HEK293 (cell line): Measurements from ENCODE around the gene NTNG1.

Experiments used
- CTCF ChIA-PET: fragments of 350-600 bp; formaldehyde crosslinking; extraction: SDS; loops from one replicate; lab custom pipeline; 2021; ENCODE audit warnings: antibody characterized with exemption; lab: Yijun Ruan, JAX
- POLR2A ChIA-PET: fragments of 300-600 bp; formaldehyde crosslinking; extraction: SDS; loops from one replicate; lab custom pipeline; 2020; ENCODE audit warnings: antibody characterized with exemption, inconsistent platforms; lab: Yijun Ruan, JAX
- H3K27ac ChIP-seq: fragments of 200-500 bp; sonication (Bioruptor generic); 2 replicates; pipeline ENCODE4 v1.5.1; 2014; ENCODE audit warnings: low read depth, low read length, control low read depth, inconsistent platforms; ENCODE audit errors: extremely low read depth
- H3K36me3 ChIP-seq, 2 experiments: fragments of 200-500 bp in 1 of 2; sonication (Bioruptor generic) in 1 of 2; 1 replicate in 1 of 2; 2 replicates in 1 of 2; pipeline ENCODE4 v1.5.1; 2014 to 2017; ENCODE audit warnings: inconsistent platforms in 2 of 2, low read length in 2 of 2; ENCODE audit not compliant: control insufficient read depth in 2 of 2, insufficient read depth in 1 of 2
- H3K4me1 ChIP-seq: fragments of 200-500 bp; sonication (Bioruptor generic); 2 replicates; pipeline ENCODE4 v1.5.1; 2014; ENCODE audit warnings: mild to moderate bottlenecking, low read length, inconsistent platforms; ENCODE audit not compliant: control insufficient read depth, insufficient read depth
- H3K4me3 ChIP-seq: 2 replicates; pipeline ENCODE4 v1.5.1; 2011; ENCODE audit warnings: low read depth, mild to moderate bottlenecking, control low read depth, low read length, moderate library complexity
- H3K9me3 ChIP-seq: fragments of 200-500 bp; sonication (Bioruptor generic); 2 replicates; pipeline ENCODE4 v1.5.1; 2014; ENCODE audit warnings: low read depth, low read length, inconsistent platforms; ENCODE audit not compliant: control insufficient read depth, insufficient read depth
- KLF7 ChIP-seq: fragments of 450-650 bp; formaldehyde crosslinking; IDR thresholded peaks from 2 replicates; pipeline ENCODE4 v1.5.1; 2016; ENCODE audit warnings: missing biosample characterization, missing genetic modification characterization, borderline replicate concordance
- MYNN ChIP-seq: fragments of 450-650 bp; formaldehyde crosslinking; IDR thresholded peaks from 2 replicates; pipeline ENCODE4 v1.5.1; 2016; ENCODE audit warnings: missing biosample characterization, missing genetic modification characterization, borderline replicate concordance
- PRDM1 ChIP-seq: fragments of 450-650 bp; formaldehyde crosslinking; IDR thresholded peaks from 2 replicates; pipeline ENCODE4; 2016; ENCODE audit warnings: missing biosample characterization, missing genetic modification characterization
- ZBTB48 ChIP-seq: fragments of 450-650 bp; formaldehyde crosslinking; IDR thresholded peaks from 2 replicates; pipeline ENCODE4 v1.5.1; 2016; ENCODE audit warnings: missing biosample characterization, missing genetic modification characterization
- ZNF10 ChIP-seq: fragments of 450-650 bp; formaldehyde crosslinking; IDR thresholded peaks from 2 replicates; pipeline ENCODE4 v1.5.1; 2017; ENCODE audit warnings: missing biosample characterization, missing genetic modification characterization
- ZNF138 ChIP-seq: fragments of 450-650 bp; formaldehyde crosslinking; IDR thresholded peaks from 2 replicates; pipeline ENCODE4 v1.5.1; 2016; ENCODE audit warnings: missing biosample characterization, missing genetic modification characterization, borderline replicate concordance
- ZNF202 ChIP-seq: fragments of 450-650 bp; formaldehyde crosslinking; IDR thresholded peaks from 2 replicates; pipeline ENCODE4 v1.5.1; 2016; ENCODE audit warnings: missing biosample characterization, missing genetic modification characterization, borderline replicate concordance
- ZNF398 ChIP-seq: fragments of 450-650 bp; formaldehyde crosslinking; IDR thresholded peaks from 2 replicates; pipeline ENCODE4 v1.5.1; 2017; ENCODE audit warnings: missing biosample characterization, missing genetic modification characterization
- ZNF555 ChIP-seq: fragments of 450-650 bp; formaldehyde crosslinking; conservative IDR thresholded peaks from 2 replicates; pipeline ENCODE4 v1.5.1; 2017; ENCODE audit warnings: missing biosample characterization, mild to moderate bottlenecking, missing genetic modification characterization, inconsistent platforms
- ZNF560 ChIP-seq: fragments of 450-650 bp; formaldehyde crosslinking; IDR thresholded peaks from 2 replicates; pipeline ENCODE4 v1.5.1; 2017; ENCODE audit warnings: missing biosample characterization, missing genetic modification characterization, borderline replicate concordance
- ZNF610 ChIP-seq: fragments of 450-650 bp; formaldehyde crosslinking; IDR thresholded peaks from 2 replicates; pipeline ENCODE4 v1.5.1; 2016; ENCODE audit warnings: missing biosample characterization, missing genetic modification characterization, borderline replicate concordance
- ZNF621 ChIP-seq: fragments of 450-650 bp; formaldehyde crosslinking; IDR thresholded peaks from 2 replicates; pipeline ENCODE4 v1.5.1; 2017; ENCODE audit warnings: missing biosample characterization, missing genetic modification characterization
- ZNF623 ChIP-seq: fragments of 450-650 bp; formaldehyde crosslinking; IDR thresholded peaks from 2 replicates; pipeline ENCODE4 v1.5.1; 2016; ENCODE audit warnings: missing biosample characterization, missing genetic modification characterization
- ZNF664 ChIP-seq: fragments of 450-650 bp; formaldehyde crosslinking; IDR thresholded peaks from 2 replicates; pipeline ENCODE4 v1.5.1; 2016; ENCODE audit warnings: missing biosample characterization, missing genetic modification characterization
- ZNF677 ChIP-seq: fragments of 450-650 bp; IDR thresholded peaks from 2 replicates; pipeline ENCODE4 v1.5.0; 2018; ENCODE audit warnings: missing biosample characterization, mild to moderate bottlenecking, missing genetic modification characterization, moderate library complexity
- ZNF707 ChIP-seq: fragments of 450-650 bp; formaldehyde crosslinking; IDR thresholded peaks from 2 replicates; pipeline ENCODE4 v1.5.1; 2016; ENCODE audit warnings: missing biosample characterization, missing genetic modification characterization
- TF ChIP-seq, protein P1 (sequence below): fragments of 450-650 bp; formaldehyde crosslinking; IDR thresholded peaks from 2 replicates; pipeline ENCODE4 v1.5.1; 2016; ENCODE audit warnings: missing biosample characterization, missing genetic modification characterization
- TF ChIP-seq, protein P2 (sequence below): fragments of 450-650 bp; formaldehyde crosslinking; IDR thresholded peaks from 2 replicates; pipeline ENCODE4 v1.5.1; 2016; ENCODE audit warnings: missing biosample characterization, missing genetic modification characterization
- TF ChIP-seq, protein P3 (sequence below): fragments of 450-650 bp; formaldehyde crosslinking; optimal IDR thresholded peaks from 2 replicates; pipeline ENCODE3; 2016; ENCODE audit warnings: missing biosample characterization, mild to moderate bottlenecking, missing genetic modification characterization
- TF ChIP-seq, protein P4 (sequence below): fragments of 450-650 bp; formaldehyde crosslinking; IDR thresholded peaks from 2 replicates; pipeline ENCODE4 v1.5.1; 2016; ENCODE audit warnings: missing biosample characterization, missing genetic modification characterization
- TF ChIP-seq, protein P5 (sequence below): fragments of 450-650 bp; formaldehyde crosslinking; IDR thresholded peaks from 2 replicates; pipeline ENCODE4 v1.5.1; 2016; ENCODE audit warnings: missing biosample characterization, missing genetic modification characterization

NTNG1 gene

GRCh38 chr1:107401704-107402103 lies 260.9 kb downstream of the NTNG1 start:
- no peaks in the 10 kb centered on the region for H3K4me1 ChIP-seq
- H3K36me3 ChIP-seq = no peaks in the 10 kb centered on the region
- H3K9me3 ChIP-seq = no peaks in the 10 kb centered on the region
- no peak overlapping the region for H3K4me3 ChIP-seq
- TF ChIP-seq ZBTB48 (no peak), ZNF398 (tag by site-specific recombination) (no peak), ZNF707 (tag by site-specific recombination) (no peak), ZNF555 (tag by site-specific recombination) (no peak)
- ChIA-PET POLR2A (no interaction called here), CTCF (no interaction called here)
- no peak overlapping the region for H3K27ac ChIP-seq

DNA sequence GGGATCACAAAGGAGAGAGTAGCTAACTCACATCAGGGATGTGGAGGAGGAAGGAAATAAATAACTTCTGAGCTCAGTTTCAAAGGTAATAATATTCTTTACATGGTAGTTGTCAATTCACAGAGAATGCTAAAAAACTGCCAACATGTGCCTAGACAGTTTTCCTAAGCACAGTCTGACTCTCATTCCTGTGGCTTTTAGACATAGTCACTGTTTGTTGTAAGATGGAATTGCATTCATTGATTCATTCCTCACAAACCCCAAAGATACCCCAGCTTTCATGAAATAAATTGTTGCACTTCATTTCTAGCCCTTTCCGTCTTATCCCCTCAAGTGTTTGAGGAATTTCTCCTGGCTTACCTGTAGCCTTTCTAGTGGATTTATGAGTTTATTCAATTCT lies 263.9 kb downstream of the NTNG1 start:
- H3K27ac ChIP-seq = no peak overlapping the region
- no peaks in the 10 kb centered on the region for H3K9me3 ChIP-seq
- no peaks in the 10 kb centered on the region for H3K4me1 ChIP-seq
- ChIA-PET POLR2A (no interaction called here), CTCF (interaction anchor here (1.0 kb wide), 1 partner anchor 26 kb away, joined by 3 read pairs; no protein-coding TSS in a partner anchor)
- no peak overlapping the region for H3K4me3 ChIP-seq
- TF ChIP-seq, protein P1, sequence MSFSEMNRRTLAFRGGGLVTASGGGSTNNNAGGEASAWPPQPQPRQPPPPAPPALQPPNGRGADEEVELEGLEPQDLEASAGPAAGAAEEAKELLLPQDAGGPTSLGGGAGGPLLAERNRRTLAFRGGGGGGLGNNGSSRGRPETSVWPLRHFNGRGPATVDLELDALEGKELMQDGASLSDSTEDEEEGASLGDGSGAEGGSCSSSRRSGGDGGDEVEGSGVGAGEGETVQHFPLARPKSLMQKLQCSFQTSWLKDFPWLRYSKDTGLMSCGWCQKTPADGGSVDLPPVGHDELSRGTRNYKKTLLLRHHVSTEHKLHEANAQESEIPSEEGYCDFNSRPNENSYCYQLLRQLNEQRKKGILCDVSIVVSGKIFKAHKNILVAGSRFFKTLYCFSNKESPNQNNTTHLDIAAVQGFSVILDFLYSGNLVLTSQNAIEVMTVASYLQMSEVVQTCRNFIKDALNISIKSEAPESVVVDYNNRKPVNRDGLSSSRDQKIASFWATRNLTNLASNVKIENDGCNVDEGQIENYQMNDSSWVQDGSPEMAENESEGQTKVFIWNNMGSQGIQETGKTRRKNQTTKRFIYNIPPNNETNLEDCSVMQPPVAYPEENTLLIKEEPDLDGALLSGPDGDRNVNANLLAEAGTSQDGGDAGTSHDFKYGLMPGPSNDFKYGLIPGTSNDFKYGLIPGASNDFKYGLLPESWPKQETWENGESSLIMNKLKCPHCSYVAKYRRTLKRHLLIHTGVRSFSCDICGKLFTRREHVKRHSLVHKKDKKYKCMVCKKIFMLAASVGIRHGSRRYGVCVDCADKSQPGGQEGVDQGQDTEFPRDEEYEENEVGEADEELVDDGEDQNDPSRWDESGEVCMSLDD (tag by site-specific recombination) = no peak
- TF ChIP-seq KLF7 (tag by site-specific recombination) (no peak), PRDM1 (tag by site-specific recombination) (no peak), ZNF560 (tag by site-specific recombination) (no peak), ZNF138 (tag by site-specific recombination) (no peak), MYNN (tag by site-specific recombination) (no peak), ZNF10 (no peak), ZNF610 (tag by site-specific recombination) (no peak)
- TF ChIP-seq, protein P2, sequence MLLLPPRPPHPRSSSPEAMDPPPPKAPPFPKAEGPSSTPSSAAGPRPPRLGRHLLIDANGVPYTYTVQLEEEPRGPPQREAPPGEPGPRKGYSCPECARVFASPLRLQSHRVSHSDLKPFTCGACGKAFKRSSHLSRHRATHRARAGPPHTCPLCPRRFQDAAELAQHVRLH = no peak
- no peaks in the 10 kb centered on the region for H3K36me3 ChIP-seq

DNA sequence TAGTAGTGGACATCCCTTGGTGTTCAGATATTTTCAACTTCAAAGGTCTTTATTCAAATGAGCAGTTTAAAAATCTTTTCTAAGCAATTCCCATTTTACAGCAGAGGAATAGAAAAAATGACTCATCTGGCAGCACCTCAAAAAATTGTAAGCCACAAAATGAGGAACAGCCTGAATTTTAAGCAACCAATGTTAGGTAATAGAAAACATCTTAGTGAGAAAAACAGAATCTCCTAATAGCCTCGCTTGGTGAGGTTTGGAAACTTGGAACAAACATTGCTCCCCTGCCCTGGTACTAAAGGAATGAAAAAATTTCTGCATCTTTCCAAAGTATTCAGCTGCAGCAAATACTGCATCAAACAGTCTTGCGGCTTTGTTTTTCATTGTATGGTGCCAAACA lies 264.4 kb downstream of the NTNG1 start:
- Histone ChIP-seq H3K4me1 (no peaks in the 10 kb centered on the region), H3K36me3 (no peaks in the 10 kb centered on the region), H3K9me3 (no peaks in the 10 kb centered on the region), H3K4me3 (no peak overlapping the region), H3K27ac (no peak overlapping the region)
- POLR2A ChIA-PET = no interaction called here
- CTCF ChIA-PET = no interaction called here
- TF ChIP-seq, protein P3, sequence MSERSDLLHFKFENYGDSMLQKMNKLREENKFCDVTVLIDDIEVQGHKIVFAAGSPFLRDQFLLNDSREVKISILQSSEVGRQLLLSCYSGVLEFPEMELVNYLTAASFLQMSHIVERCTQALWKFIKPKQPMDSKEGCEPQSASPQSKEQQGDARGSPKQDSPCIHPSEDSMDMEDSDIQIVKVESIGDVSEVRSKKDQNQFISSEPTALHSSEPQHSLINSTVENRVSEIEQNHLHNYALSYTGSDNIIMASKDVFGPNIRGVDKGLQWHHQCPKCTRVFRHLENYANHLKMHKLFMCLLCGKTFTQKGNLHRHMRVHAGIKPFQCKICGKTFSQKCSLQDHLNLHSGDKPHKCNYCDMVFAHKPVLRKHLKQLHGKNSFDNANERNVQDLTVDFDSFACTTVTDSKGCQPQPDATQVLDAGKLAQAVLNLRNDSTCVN = no peak
- TF ChIP-seq ZNF623 (tag by site-specific recombination) = no peak
- no peak for TF ChIP-seq ZNF621 (tag by site-specific recombination)
- TF ChIP-seq ZNF202 (tag by site-specific recombination) = no peak
- no peak for TF ChIP-seq ZNF664
- TF ChIP-seq, protein P4, sequence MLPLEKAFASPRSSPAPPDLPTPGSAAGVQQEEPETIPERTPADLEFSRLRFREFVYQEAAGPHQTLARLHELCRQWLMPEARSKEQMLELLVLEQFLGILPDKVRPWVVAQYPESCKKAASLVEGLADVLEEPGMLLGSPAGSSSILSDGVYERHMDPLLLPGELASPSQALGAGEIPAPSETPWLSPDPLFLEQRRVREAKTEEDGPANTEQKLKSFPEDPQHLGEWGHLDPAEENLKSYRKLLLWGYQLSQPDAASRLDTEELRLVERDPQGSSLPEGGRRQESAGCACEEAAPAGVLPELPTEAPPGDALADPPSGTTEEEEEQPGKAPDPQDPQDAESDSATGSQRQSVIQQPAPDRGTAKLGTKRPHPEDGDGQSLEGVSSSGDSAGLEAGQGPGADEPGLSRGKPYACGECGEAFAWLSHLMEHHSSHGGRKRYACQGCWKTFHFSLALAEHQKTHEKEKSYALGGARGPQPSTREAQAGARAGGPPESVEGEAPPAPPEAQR (tag by site-specific recombination) = no peak
- TF ChIP-seq, protein P5, sequence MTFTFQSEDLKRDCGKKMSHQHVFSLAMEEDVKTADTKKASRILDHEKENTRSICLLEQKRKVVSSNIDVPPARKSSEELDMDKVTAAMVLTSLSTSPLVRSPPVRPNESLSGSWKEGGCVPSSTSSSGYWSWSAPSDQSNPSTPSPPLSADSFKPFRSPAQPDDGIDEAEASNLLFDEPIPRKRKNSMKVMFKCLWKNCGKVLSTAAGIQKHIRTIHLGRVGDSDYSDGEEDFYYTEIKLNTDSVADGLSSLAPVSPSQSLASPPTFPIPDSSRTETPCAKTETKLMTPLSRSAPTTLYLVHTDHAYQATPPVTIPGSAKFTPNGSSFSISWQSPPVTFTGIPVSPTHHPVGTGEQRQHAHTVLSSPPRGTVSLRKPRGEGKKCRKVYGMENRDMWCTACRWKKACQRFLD = no peak
- no peak for TF ChIP-seq ZNF677 (tag by site-specific recombination)
